ENCODE measurements around the gene SIRPG. TPM values are rescaled to one million over a fixed set of nuclear protein-coding genes. Genes with fewer than 3 reads are reported as not detected.
"Not testable (repeated sequence)": the region's sequence is repeated elsewhere in the genome, so short reads cannot be mapped to it uniquely, and the experiment has no call there.

SIRPG gene
- not detected in 2 replicates for total RNA-seq

GRCh38 chr20:1657556-1658334 lies at the start of gene SIRPG:
SIRPG (minus strand) TSS chr20:1657779; CDS start chr20:1657714, 65 bp downstream.
- DNase-seq (ENCODE audit: extremely low read depth, low read depth, low spot score) = no peak

- not testable (repeated sequence) for DNase-seq (ENCODE audit: extremely low read depth, low read depth, low spot score)
These were observed 49.3 kb upstream of the SIRPG start for GRCh38 chr20:1706887-1707286.

GRCh38 chr20:1706079-1706478 lies 48.5 kb upstream of the SIRPG start:
- no peak for DNase-seq (ENCODE audit: extremely low read depth, low read depth, low spot score)

GRCh38 chr20:1702855-1703254 lies 45.3 kb upstream of the SIRPG start:
- no peak for DNase-seq (ENCODE audit: extremely low read depth, low read depth, low spot score)

- DNase-seq (ENCODE audit: extremely low read depth, low read depth, low spot score) = no peak
These were observed 44.7 kb upstream of the SIRPG start for GRCh38 chr20:1702328-1702727.

- DNase-seq (ENCODE audit: extremely low read depth, low read depth, low spot score) = no peak
These were observed 43.4 kb upstream of the SIRPG start for GRCh38 chr20:1700990-1701389.

GRCh38 chr20:1697592-1697991 lies 40.0 kb upstream of the SIRPG start:
- DNase-seq (ENCODE audit: extremely low read depth, low read depth, low spot score) = no peak

GRCh38 chr20:1696521-1697209 lies 39.1 kb upstream of the SIRPG start:
- no peak for DNase-seq (ENCODE audit: extremely low read depth, low read depth, low spot score)

- no peak for DNase-seq (ENCODE audit: extremely low read depth, low read depth, low spot score)
These were observed 37.1 kb upstream of the SIRPG start for GRCh38 chr20:1694672-1695071.

GRCh38 chr20:1693427-1693826 lies 35.8 kb upstream of the SIRPG start:
- DNase-seq (ENCODE audit: extremely low read depth, low read depth, low spot score) = no peak

- no peak for DNase-seq (ENCODE audit: extremely low read depth, low read depth, low spot score)
These were observed 32.1 kb upstream of the SIRPG start for GRCh38 chr20:1689721-1690120.

- no peak for DNase-seq (ENCODE audit: extremely low read depth, low read depth, low spot score)
These were observed 31.4 kb upstream of the SIRPG start for GRCh38 chr20:1688886-1689538.

- no peak for DNase-seq (ENCODE audit: extremely low read depth, low read depth, low spot score)
These were observed 29.5 kb upstream of the SIRPG start for GRCh38 chr20:1687053-1687452.

GRCh38 chr20:1686151-1686748 lies 28.7 kb upstream of the SIRPG start:
- no peak for DNase-seq (ENCODE audit: extremely low read depth, low read depth, low spot score)

- DNase-seq (ENCODE audit: extremely low read depth, low read depth, low spot score) = no peak
These were observed 27.9 kb upstream of the SIRPG start for GRCh38 chr20:1685304-1686052.

- no peak for DNase-seq (ENCODE audit: extremely low read depth, low read depth, low spot score)
These were observed 27.3 kb upstream of the SIRPG start for GRCh38 chr20:1684872-1685271.

GRCh38 chr20:1676650-1677049 lies 19.1 kb upstream of the SIRPG start:
- DNase-seq (ENCODE audit: extremely low read depth, low read depth, low spot score) = no peak

- DNase-seq (ENCODE audit: extremely low read depth, low read depth, low spot score) = no peak
These were observed 17.6 kb upstream of the SIRPG start for GRCh38 chr20:1674990-1675780.

GRCh38 chr20:1674361-1674760 lies 16.8 kb upstream of the SIRPG start:
- DNase-seq (ENCODE audit: extremely low read depth, low read depth, low spot score) = no peak

GRCh38 chr20:1673424-1673823 lies 15.8 kb upstream of the SIRPG start:
- no peak for DNase-seq (ENCODE audit: extremely low read depth, low read depth, low spot score)
